Measurements from ENCODE around the gene PTPRN.

PTPRN gene

GRCh38 chr2:219266886-219267285, 42.3 kb downstream of the PTPRN start:
- TF ChIP-seq FOXM1 (IDR thresholded peaks at IDR 0.05; ENCODE audit: borderline replicate concordance, low read depth) (no peak), CREB1 (IDR thresholded peaks at IDR 0.05; ENCODE audit: low read depth) (no peak), NFIC (IDR thresholded peaks at IDR 0.05) (no peak), CEBPB (IDR thresholded peaks at IDR 0.05) (no peak), EP300 (IDR thresholded peaks at IDR 0.05; ENCODE audit: borderline replicate concordance) (no peak), TEAD4 (IDR thresholded peaks at IDR 0.05) (no peak), MAX (IDR thresholded peaks at IDR 0.05) (no peak)

- TF ChIP-seq TCF12 (IDR thresholded peaks at IDR 0.05; ENCODE audit: low read depth) (no peak), ZBTB7A (IDR thresholded peaks at IDR 0.05; ENCODE audit: low read depth) (no peak), CREB1 (IDR thresholded peaks at IDR 0.05; ENCODE audit: low read depth) (no peak), MAX (IDR thresholded peaks at IDR 0.05) (no peak), FOXM1 (IDR thresholded peaks at IDR 0.05; ENCODE audit: borderline replicate concordance, low read depth) (no peak), USF1 (IDR thresholded peaks at IDR 0.05) (no peak), NFIC (IDR thresholded peaks at IDR 0.05) (no peak), RAD21 (IDR thresholded peaks at IDR 0.05; ENCODE audit: low read depth) (no peak), YY1 (IDR thresholded peaks at IDR 0.05; ENCODE audit: low read depth) (no peak)
- TF ChIP-seq, protein P1, sequence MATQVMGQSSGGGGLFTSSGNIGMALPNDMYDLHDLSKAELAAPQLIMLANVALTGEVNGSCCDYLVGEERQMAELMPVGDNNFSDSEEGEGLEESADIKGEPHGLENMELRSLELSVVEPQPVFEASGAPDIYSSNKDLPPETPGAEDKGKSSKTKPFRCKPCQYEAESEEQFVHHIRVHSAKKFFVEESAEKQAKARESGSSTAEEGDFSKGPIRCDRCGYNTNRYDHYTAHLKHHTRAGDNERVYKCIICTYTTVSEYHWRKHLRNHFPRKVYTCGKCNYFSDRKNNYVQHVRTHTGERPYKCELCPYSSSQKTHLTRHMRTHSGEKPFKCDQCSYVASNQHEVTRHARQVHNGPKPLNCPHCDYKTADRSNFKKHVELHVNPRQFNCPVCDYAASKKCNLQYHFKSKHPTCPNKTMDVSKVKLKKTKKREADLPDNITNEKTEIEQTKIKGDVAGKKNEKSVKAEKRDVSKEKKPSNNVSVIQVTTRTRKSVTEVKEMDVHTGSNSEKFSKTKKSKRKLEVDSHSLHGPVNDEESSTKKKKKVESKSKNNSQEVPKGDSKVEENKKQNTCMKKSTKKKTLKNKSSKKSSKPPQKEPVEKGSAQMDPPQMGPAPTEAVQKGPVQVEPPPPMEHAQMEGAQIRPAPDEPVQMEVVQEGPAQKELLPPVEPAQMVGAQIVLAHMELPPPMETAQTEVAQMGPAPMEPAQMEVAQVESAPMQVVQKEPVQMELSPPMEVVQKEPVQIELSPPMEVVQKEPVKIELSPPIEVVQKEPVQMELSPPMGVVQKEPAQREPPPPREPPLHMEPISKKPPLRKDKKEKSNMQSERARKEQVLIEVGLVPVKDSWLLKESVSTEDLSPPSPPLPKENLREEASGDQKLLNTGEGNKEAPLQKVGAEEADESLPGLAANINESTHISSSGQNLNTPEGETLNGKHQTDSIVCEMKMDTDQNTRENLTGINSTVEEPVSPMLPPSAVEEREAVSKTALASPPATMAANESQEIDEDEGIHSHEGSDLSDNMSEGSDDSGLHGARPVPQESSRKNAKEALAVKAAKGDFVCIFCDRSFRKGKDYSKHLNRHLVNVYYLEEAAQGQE (IDR thresholded peaks at IDR 0.05; ENCODE audit: low read depth): no peak
These were observed 43.0 kb downstream of the PTPRN start for GRCh38 chr2:219266232-219266631.

- TF ChIP-seq USF1 (IDR thresholded peaks at IDR 0.05) (no peak), NFIC (IDR thresholded peaks at IDR 0.05) (no peak), CREB1 (IDR thresholded peaks at IDR 0.05; ENCODE audit: low read depth) (no peak)
These were observed 48.0 kb downstream of the PTPRN start for GRCh38 chr2:219261024-219261855.

DNA sequence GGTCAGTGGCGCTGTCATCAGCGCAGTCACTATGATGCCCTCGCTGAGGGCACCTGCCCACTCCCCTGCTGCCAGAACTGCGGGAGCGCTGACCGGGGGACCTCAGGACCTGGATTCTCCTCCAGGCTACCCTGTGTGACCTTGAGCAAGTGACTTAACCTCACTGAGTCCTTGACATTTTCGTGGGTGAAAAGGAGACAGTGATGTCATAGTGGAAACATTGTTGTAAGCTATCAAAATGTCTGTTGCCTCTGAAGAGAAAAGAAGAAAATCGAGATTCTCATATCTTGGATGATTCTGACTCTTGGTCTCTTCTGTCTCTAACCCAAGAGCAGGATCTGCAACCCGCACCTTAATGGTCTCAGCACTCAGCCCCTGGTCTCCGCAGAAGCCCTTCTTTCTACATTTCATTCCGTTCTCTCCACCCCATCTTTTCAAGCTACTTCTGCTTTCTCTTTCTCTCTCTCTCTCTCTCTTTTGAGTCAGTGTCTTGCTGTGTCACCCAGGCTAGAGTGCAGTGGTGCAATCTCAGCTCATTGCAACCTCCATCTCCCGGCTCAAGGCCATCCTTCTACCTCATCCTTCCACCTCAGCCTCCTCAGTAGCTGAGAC, 54.5 kb downstream of the PTPRN start:
- TF ChIP-seq EP300 (IDR thresholded peaks at IDR 0.05; ENCODE audit: borderline replicate concordance): no peak

- TF ChIP-seq ZBTB7A (IDR thresholded peaks at IDR 0.05; ENCODE audit: low read depth): peak; percentile 94
- no peak for TF ChIP-seq EP300 (IDR thresholded peaks at IDR 0.05; ENCODE audit: borderline replicate concordance)
- 0 out of 2 replicates have a peak, but pooled peaks have one; percentile 25 for TF ChIP-seq TAF1 (IDR thresholded peaks at IDR 0.05; ENCODE audit: low read depth)
- TF ChIP-seq CEBPB (IDR thresholded peaks at IDR 0.05): no peak
- no peak for TF ChIP-seq USF1 (IDR thresholded peaks at IDR 0.05)
- no peak for TF ChIP-seq FOXM1 (IDR thresholded peaks at IDR 0.05; ENCODE audit: borderline replicate concordance, low read depth)
- TF ChIP-seq, protein P1 (IDR thresholded peaks at IDR 0.05; ENCODE audit: low read depth): no peak
- TF ChIP-seq MAX (IDR thresholded peaks at IDR 0.05): peak; percentile 30
- no peak for TF ChIP-seq CREB1 (IDR thresholded peaks at IDR 0.05; ENCODE audit: low read depth)
- TF ChIP-seq RAD21 (IDR thresholded peaks at IDR 0.05; ENCODE audit: low read depth): no peak
- no peak for TF ChIP-seq NFIC (IDR thresholded peaks at IDR 0.05)
- TF ChIP-seq TEAD4 (IDR thresholded peaks at IDR 0.05): no peak
- no peak for TF ChIP-seq YY1 (IDR thresholded peaks at IDR 0.05; ENCODE audit: low read depth)
- 0 out of 2 replicates have a peak, but pooled peaks have one; percentile 41 for TF ChIP-seq TCF12 (IDR thresholded peaks at IDR 0.05; ENCODE audit: low read depth)
- no peak for TF ChIP-seq EGR1 (IDR thresholded peaks at IDR 0.05)
These were observed 55.2 kb downstream of the PTPRN start, which contains the start of gene TUBA4A for GRCh38 chr2:219253753-219254589. Gene TUBA4A (minus strand): TSS chr2:219253918. CDS start chr2:219253858, 60 bp downstream.
